Skeletal muscle satellite cell (primary cell): ENCODE measurements around the gene PTPMT1. TPM values are rescaled to one million over a fixed set of nuclear protein-coding genes. Genes with fewer than 3 reads are reported as not detected.

Experiments
- H3K27me3 ChIP-seq: 2 replicates; pipeline ENCODE4 v1.7.0; 2013; ENCODE audit warnings: low read length; ENCODE audit not compliant: control insufficient read depth, insufficient read depth
- H3K36me3 ChIP-seq: 2 replicates; pipeline ENCODE4 v1.7.0; 2013; ENCODE audit warnings: mild to moderate bottlenecking, control low read depth, low read length; ENCODE audit not compliant: insufficient read depth
- H3K4me1 ChIP-seq: 2 replicates; pipeline ENCODE4 v1.7.0; 2013; ENCODE audit warnings: low read length; ENCODE audit not compliant: control insufficient read depth, insufficient read depth
- H3K4me2 ChIP-seq: 2 replicates; pipeline ENCODE4 v1.7.0; 2013; ENCODE audit warnings: mild to moderate bottlenecking, low read length
- H3K4me3 ChIP-seq: 2 replicates; pipeline ENCODE4 v1.7.0; 2013; ENCODE audit warnings: low read length
- H3K9ac ChIP-seq: 2 replicates; pipeline ENCODE4 v1.7.0; 2013; ENCODE audit warnings: mild to moderate bottlenecking, low read depth, low read length, moderate library complexity
- H3K9me3 ChIP-seq: replicated peaks from 2 replicates; pipeline ENCODE4 v1.7.0; 2013; ENCODE audit warnings: mild to moderate bottlenecking, control low read depth, low read length
- small RNA-seq: library from RNA; depleted of rRNA; stranded (forward); fragments of <200 nt; gene quantifications from one replicate; pipeline ENCODE3, GENCODE V24; 2012

PTPMT1 gene

GRCh38 chr11:47620836-47621378 lies 55.5 kb downstream of the PTPMT1 start:
- no peaks in the 10 kb centered on the region for H3K27me3 ChIP-seq
- peaks cover 59% of the 10 kb centered on the region for H3K36me3 ChIP-seq
- no peak overlapping the region for H3K4me3 ChIP-seq
- H3K9ac ChIP-seq = no peak overlapping the region
- H3K4me1 ChIP-seq = peaks cover 14% of the 10 kb centered on the region
- no peak overlapping the region for H3K4me2 ChIP-seq
- no peaks in the 10 kb centered on the region for H3K9me3 ChIP-seq

Small RNAs within 50 kb of the gene (small RNA-seq; reads per million reads assigned to genes)
- not detected for gene RN7SL652P
- gene RNU5E-10P = not detected
